Gastrocnemius medialis (tissue), 4 donors: Measurements from ENCODE around the gene AP4M1.
"Not testable (repeated sequence)": the region's sequence is repeated elsewhere in the genome, so short reads cannot be mapped to it uniquely, and the experiment has no call there.

ENCODE experiments used
- POLR2A ChIP-seq, 2 donors: fragments of 450-650 bp; IDR thresholded peaks; one replicate each; pipeline ENCODE4 v1.6.1; 2017; ENCODE audit warnings: antibody characterized with exemption in 2 of 2, mild to moderate bottlenecking in 2 of 2, moderate library complexity in 2 of 2
- TF ChIP-seq, protein P1 (sequence below), 5 experiments: fragments of 450-650 bp in 3 of 5; fragments of 200-600 bp in 2 of 5; sonication (generic) in 2 of 5; IDR thresholded peaks in 4 of 5; conservative IDR thresholded peaks in 1 of 5; 1 replicate in 4 of 5; 2 replicates in 1 of 5; pipeline ENCODE4 v1.5.1; 2016 to 2019; ENCODE audit warnings: antibody characterized with exemption in 5 of 5, mild to moderate bottlenecking in 3 of 5, moderate library complexity in 3 of 5

DNA sequence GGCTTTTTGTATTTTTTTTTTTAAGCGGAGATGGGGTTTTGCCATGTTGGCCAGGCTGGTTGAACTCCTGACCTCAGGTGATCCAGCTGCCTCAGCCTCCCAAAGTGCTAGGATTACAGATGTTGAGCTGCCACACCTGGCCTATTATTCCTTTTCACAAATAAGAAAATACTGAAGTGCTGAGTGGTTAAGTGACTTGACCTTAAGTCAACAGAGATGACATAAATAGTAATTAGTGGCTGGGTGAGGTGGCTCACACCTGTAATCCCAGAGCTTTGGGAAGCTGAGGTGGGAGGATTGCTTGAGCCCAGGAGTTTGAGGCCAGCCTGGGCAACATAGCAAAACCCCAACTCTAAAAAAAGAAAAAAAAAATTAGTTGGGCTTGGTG is 28.8 kb downstream of the AP4M1 start:
- TF ChIP-seq, protein P1, sequence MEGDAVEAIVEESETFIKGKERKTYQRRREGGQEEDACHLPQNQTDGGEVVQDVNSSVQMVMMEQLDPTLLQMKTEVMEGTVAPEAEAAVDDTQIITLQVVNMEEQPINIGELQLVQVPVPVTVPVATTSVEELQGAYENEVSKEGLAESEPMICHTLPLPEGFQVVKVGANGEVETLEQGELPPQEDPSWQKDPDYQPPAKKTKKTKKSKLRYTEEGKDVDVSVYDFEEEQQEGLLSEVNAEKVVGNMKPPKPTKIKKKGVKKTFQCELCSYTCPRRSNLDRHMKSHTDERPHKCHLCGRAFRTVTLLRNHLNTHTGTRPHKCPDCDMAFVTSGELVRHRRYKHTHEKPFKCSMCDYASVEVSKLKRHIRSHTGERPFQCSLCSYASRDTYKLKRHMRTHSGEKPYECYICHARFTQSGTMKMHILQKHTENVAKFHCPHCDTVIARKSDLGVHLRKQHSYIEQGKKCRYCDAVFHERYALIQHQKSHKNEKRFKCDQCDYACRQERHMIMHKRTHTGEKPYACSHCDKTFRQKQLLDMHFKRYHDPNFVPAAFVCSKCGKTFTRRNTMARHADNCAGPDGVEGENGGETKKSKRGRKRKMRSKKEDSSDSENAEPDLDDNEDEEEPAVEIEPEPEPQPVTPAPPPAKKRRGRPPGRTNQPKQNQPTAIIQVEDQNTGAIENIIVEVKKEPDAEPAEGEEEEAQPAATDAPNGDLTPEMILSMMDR (IDR thresholded peaks at IDR 0.05 in 4 of 5, conservative IDR thresholded peaks at IDR 0.05 in 1 of 5), result not testable (repeated sequence)
- TF ChIP-seq POLR2A (IDR thresholded peaks at IDR 0.05), result not testable (repeated sequence)
